Stimulated activated CD4-positive, alpha-beta T cell treated with anti-CD3 and anti-CD28 coated beads, Interleukin-12 subunit alpha, Interleukin-12 subunit beta, amount 100 ng/mL, for 24 hours (primary cell): ENCODE measurements around the gene GRIP2.

Source experiments
- DNase-seq, 2 experiments: peaks; one replicate each; pipeline ENCODE4 v3.0.0-alpha.2; 2020; ENCODE audit warnings: low read depth in 2 of 2

Gene GRIP2

GRCh38 chr3:14506626-14507304 lies 33.4 kb downstream of the GRIP2 start:
- DNase-seq: no peak

- DNase-seq: no peak
Observed at GRCh38 chr3:14505803-14506500, 34.2 kb downstream of the GRIP2 start.

- DNase-seq: no peak
Observed at GRCh38 chr3:14505001-14505802, 34.9 kb downstream of the GRIP2 start.

- DNase-seq: no peak
Observed at GRCh38 chr3:14503706-14504065, 36.5 kb downstream of the GRIP2 start.

- no peak for DNase-seq
Observed at GRCh38 chr3:14503033-14503705, 37.0 kb downstream of the GRIP2 start.

- DNase-seq: no peak
Observed at GRCh38 chr3:14502472-14502871, 37.7 kb downstream of the GRIP2 start.

- DNase-seq: no peak
Observed at GRCh38 chr3:14497321-14497720, 42.8 kb downstream of the GRIP2 start.

- no peak for DNase-seq
Observed at GRCh38 chr3:14496351-14496750, 43.8 kb downstream of the GRIP2 start.

GRCh38 chr3:14494973-14495300 lies 45.2 kb downstream of the GRIP2 start:
- no peak for DNase-seq

- DNase-seq: no peak
Observed at GRCh38 chr3:14494279-14494972, 45.7 kb downstream of the GRIP2 start.

- no peak for DNase-seq
Observed at GRCh38 chr3:14492948-14493881, 46.9 kb downstream of the GRIP2 start.

GRCh38 chr3:14491396-14492190 lies 48.5 kb downstream of the GRIP2 start:
- no peak for DNase-seq

GRCh38 chr3:14490831-14491230 lies 49.3 kb downstream of the GRIP2 start:
- no peak for DNase-seq

GRCh38 chr3:14490255-14490654 lies 49.9 kb downstream of the GRIP2 start:
- DNase-seq: no peak

GRCh38 chr3:14489641-14490040 lies 50.5 kb downstream of the GRIP2 start:
- no peak for DNase-seq

GRCh38 chr3:14488286-14489041 lies 51.7 kb downstream of the GRIP2 start:
- no peak for DNase-seq

GRCh38 chr3:14487821-14488220 lies 52.3 kb downstream of the GRIP2 start:
- DNase-seq: no peak

- no peak for DNase-seq
Observed at GRCh38 chr3:14487086-14487485, 53.1 kb downstream of the GRIP2 start.

GRCh38 chr3:14486460-14486859 lies 53.7 kb downstream of the GRIP2 start:
- no peak for DNase-seq
